K562 (cell line): ENCODE results near the gene DPH7. TPM values are rescaled to one million over a fixed set of nuclear protein-coding genes. Genes with fewer than 3 reads are reported as not detected.

Experiments used
- ATAC-seq: fragments of 200-7000 bp; cut with Tn5 transposase; 3 replicates; pipeline ENCODE4 v1.9.1; 2020; ENCODE audit warnings: moderate library complexity
- BruUV-seq: library from RNA; stranded (reverse); fragments of 400-500 nt; replicated peaks from 2 replicates; lab custom pipeline; 2021; lab: Mats Ljungman, UMichigan
- CTCF ChIA-PET: fragments of 300-600 bp; formaldehyde crosslinking; extraction: SDS; loops from one replicate; lab custom pipeline; 2021; ENCODE audit warnings: low intra/inter-chr PET ratio; lab: Yijun Ruan, JAX
- POLR2A ChIA-PET: fragments of 300-600, 350-650 bp; sonication (Branson Sonifier 250); formaldehyde crosslinking; extraction: SDS; loops from one replicate; lab custom pipeline; 2021; ENCODE audit warnings: antibody characterized with exemption, inconsistent platforms; lab: Yijun Ruan, JAX
- DNase-seq, 4 experiments: peaks; one replicate each; pipeline versions ENCODE4 v3.0.0 to v3.0.0-alpha.2; 2011 to 2018; ENCODE audit warnings: low spot score in 3 of 4, mixed read lengths in 3 of 4; ENCODE audit errors: extremely low read depth in 1 of 4
- FAIRE-seq: peaks from 2 replicates; lab custom pipeline; 2011; peaks lifted over from hg19 to GRCh38; lab: Jason Lieb, UNC
- H2AFZ ChIP-seq: 2 replicates; pipeline ENCODE4 v1.6.0; 2011; ENCODE audit warnings: low read depth, low read length, control low read depth, inconsistent platforms
- H3K27ac ChIP-seq: fragments of 200-600 bp; 3 replicates; pipeline ENCODE4 v1.8.0; 2011; ENCODE audit warnings: low read depth, mild to moderate bottlenecking, control low read depth, inconsistent platforms, low read length, moderate library complexity, mixed read lengths; ENCODE audit errors: extremely low read depth
- H3K27me3 ChIP-seq, 2 experiments: fragments of 300-600 bp in 1 of 2; 2 replicates in 1 of 2; 3 replicates in 1 of 2; pipeline versions ENCODE4 v1.6.0 to v1.8.0; 2011; ENCODE audit warnings: inconsistent platforms in 2 of 2, low read length in 2 of 2, mild to moderate bottlenecking in 1 of 2, mixed read lengths in 1 of 2, moderate library complexity in 1 of 2; ENCODE audit not compliant: control insufficient read depth in 2 of 2, insufficient read depth in 2 of 2
- H3K36me3 ChIP-seq: fragments of 300-600 bp; 3 replicates; pipeline ENCODE4 v1.8.0; 2011; ENCODE audit warnings: mild to moderate bottlenecking, low read length, inconsistent platforms; ENCODE audit not compliant: control insufficient read depth, insufficient read depth
- H3K4me1 ChIP-seq, 2 experiments: fragments of 200-600 bp in 1 of 2; replicated peaks in 1 of 2; 2 replicates in 1 of 2; 3 replicates in 1 of 2; pipeline versions ENCODE4 v1.5.1 to v1.8.0; 2011; ENCODE audit warnings: inconsistent platforms in 2 of 2, low read length in 2 of 2, mild to moderate bottlenecking in 1 of 2, mixed read lengths in 1 of 2, moderate library complexity in 1 of 2; ENCODE audit not compliant: control insufficient read depth in 2 of 2, insufficient read depth in 2 of 2
- H3K4me2 ChIP-seq: 2 replicates; pipeline ENCODE4 v1.6.1; 2011; ENCODE audit warnings: low read length, control low read depth, inconsistent platforms, mixed read lengths; ENCODE audit not compliant: insufficient read depth
- H3K4me3 ChIP-seq: fragments of 200-600 bp; sonication (generic), shearing (Covaris generic); 2 replicates; pipeline ENCODE4 v1.5.1; 2016; ENCODE audit warnings: control low read depth, inconsistent platforms
- H3K79me2 ChIP-seq: fragments of 200-600 bp; 3 replicates; pipeline ENCODE4 v1.8.0; 2011; ENCODE audit warnings: low read length, inconsistent platforms; ENCODE audit not compliant: control insufficient read depth, insufficient read depth
- H3K9ac ChIP-seq, 2 experiments: 2 replicates each; pipeline versions ENCODE4 v1.6.0 to v1.6.1; 2011; ENCODE audit warnings: low read depth in 2 of 2, low read length in 2 of 2, control low read depth in 1 of 2, inconsistent platforms in 1 of 2, mild to moderate bottlenecking in 1 of 2, mixed read lengths in 1 of 2; ENCODE audit not compliant: insufficient read depth in 1 of 2
- H3K9me1 ChIP-seq: one replicate; pipeline ENCODE4 v1.6.0; 2011; ENCODE audit warnings: inconsistent platforms, mild to moderate bottlenecking, low read length, moderate library complexity; ENCODE audit not compliant: control insufficient read depth, insufficient read depth
- H3K9me3 ChIP-seq: replicated peaks from 2 replicates; pipeline ENCODE4 v1.5.1; 2011; ENCODE audit warnings: low read depth, low read length, inconsistent platforms; ENCODE audit not compliant: control insufficient read depth, insufficient read depth
- H4K20me1 ChIP-seq: replicated peaks from 2 replicates; pipeline ENCODE4 v1.6.1; 2011; ENCODE audit warnings: low read length, inconsistent platforms, mixed read lengths; ENCODE audit not compliant: control insufficient read depth, insufficient read depth
- CBX5 ChIP-seq: IDR thresholded peaks from 2 replicates; pipeline ENCODE4 v1.6.1; 2014; ENCODE audit warnings: low read depth, borderline replicate concordance
- GATAD2A ChIP-seq: fragments of 450-650 bp; IDR thresholded peaks from 2 replicates; pipeline ENCODE4 v1.6.1; 2017
- HNRNPK ChIP-seq: fragments of 200-400 bp; formaldehyde crosslinking; IDR thresholded peaks from one replicate; pipeline ENCODE4 v1.6.1; 2018; ENCODE audit warnings: mild to moderate bottlenecking, low read depth, low read length; ENCODE audit not compliant: poor library complexity, severe bottlenecking
- NR2F6 ChIP-seq: fragments of 450-650 bp; formaldehyde crosslinking; IDR thresholded peaks from 2 replicates; pipeline ENCODE4 v1.4.0; 2020; ENCODE audit warnings: mild to moderate bottlenecking
- POLR2G ChIP-seq: fragments of 200-400 bp; formaldehyde crosslinking; IDR thresholded peaks from 2 replicates; pipeline ENCODE4 v1.6.1; 2017; ENCODE audit warnings: low read depth, mild to moderate bottlenecking, antibody characterized with exemption, low read length, moderate library complexity
- RBM22 ChIP-seq: fragments of 200-400 bp; formaldehyde crosslinking; IDR thresholded peaks from 2 replicates; pipeline ENCODE4 v1.6.1; 2018; ENCODE audit warnings: low read length, low read depth; ENCODE audit not compliant: poor library complexity, severe bottlenecking
- RFX5 ChIP-seq: IDR thresholded peaks from 2 replicates; pipeline ENCODE4 v1.6.1; 2011; ENCODE audit warnings: low read depth, mild to moderate bottlenecking, improper control_type of control experiment, low read length
- SOX6 ChIP-seq: fragments of 450-650 bp; IDR thresholded peaks from 2 replicates; pipeline ENCODE4 v1.6.1; 2014; ENCODE audit warnings: mild to moderate bottlenecking
- SREBF2 ChIP-seq: sonication (generic); formaldehyde crosslinking; IDR thresholded peaks from 2 replicates; pipeline ENCODE4 v1.4.0; 2020; ENCODE audit warnings: mild to moderate bottlenecking, missing genetic modification reagents
- STAT5A ChIP-seq: IDR thresholded peaks from 2 replicates; pipeline ENCODE4 v1.6.1; 2012; ENCODE audit warnings: low read length, inconsistent platforms, borderline replicate concordance
- ZNF764 ChIP-seq: fragments of 250-450 bp; sonication (Bioruptor Pico); IDR thresholded peaks from 2 replicates; pipeline ENCODE4 v1.4.0; 2020; ENCODE audit warnings: low read depth, mild to moderate bottlenecking, moderate library complexity
- WGBS: fragments of 100-300 bp; shearing (Covaris generic); methylation state at CpG from one replicate; pipeline ENCODE4 v1.1.6; 2016; ENCODE audit warnings: low coverage, mixed read lengths; ENCODE audit not compliant: insufficient coverage; ENCODE audit errors: missing lambda C conversion rate; 5-methylcytosine and 5-hydroxymethylcytosine counted together
- in situ Hi-C: fragments of 300-500 bp; cut with MboI; formaldehyde crosslinking; loops from 4 replicates; pipeline ENCODE4 v1.15.0; 2018; ENCODE audit warnings: inconsistent platforms, mixed read lengths
- intact Hi-C: fragments of 100-400 bp; cut with micrococcal nuclease; formaldehyde crosslinking; loops from 2 replicates; pipeline ENCODE4 v1.14.2; 2022
- polyA plus RNA-seq, 8 experiments: library from polyadenylated mRNA; depleted of rRNA in 4 of 8; stranded (reverse) in 5 of 8; unstranded in 3 of 8; fragments of >200 nt; fragmentation: Nextera tagmentation in 2 of 8; fragmentation: Illumina TruSeq in 1 of 8; extraction: Ambion mirVana in 2 of 8; extraction: Trizol in 1 of 8; gene quantifications; 2 replicates each; pipeline versions ENCODE4 v1.2.1 to v1.2.3, GENCODE V29; 2011 to 2014; ENCODE audit warnings: inconsistent platforms in 1 of 8, missing spikeins in 1 of 8
- total RNA-seq, 7 experiments: library from RNA; depleted of rRNA in 6 of 7; stranded (reverse); fragments of >200 nt in 6 of 7; fragmentation: Illumina TruSeq in 2 of 7; extraction: Trizol in 2 of 7; gene quantifications; 2 replicates each; pipeline versions ENCODE4 v1.2.1 to v1.2.3, GENCODE V29; 2011 to 2021; ENCODE audit warnings: low replicate concordance in 1 of 7
- TF ChIP-seq, protein P1 (sequence below): sonication (generic); formaldehyde crosslinking; IDR thresholded peaks from 2 replicates; pipeline ENCODE4 v1.8.0; 2022; ENCODE audit warnings: mild to moderate bottlenecking, low read depth, missing genetic modification reagents
- TF ChIP-seq, protein P2 (sequence below): sonication (generic); formaldehyde crosslinking; IDR thresholded peaks from 2 replicates; pipeline ENCODE4 v1.8.1; 2022; ENCODE audit warnings: missing genetic modification reagents
- TF ChIP-seq, protein P3 (sequence below): fragments of 450-650 bp; IDR thresholded peaks from 2 replicates; pipeline ENCODE4 v1.6.1; 2016; ENCODE audit warnings: missing biosample characterization, missing genetic modification characterization
- TF ChIP-seq, protein P4 (sequence below): fragments of 450-650 bp; formaldehyde crosslinking; IDR thresholded peaks from 2 replicates; pipeline ENCODE4 v1.4.0; 2020; ENCODE audit warnings: mild to moderate bottlenecking, moderate library complexity

DPH7 gene
- total and polyA plus RNA-seq, 9 of the 15 experiments (the other 6 are each of a cell fraction or from before 2014, with no cell fraction given), result 13.9 to 68.6 (median 41.3) TPM

DNA sequence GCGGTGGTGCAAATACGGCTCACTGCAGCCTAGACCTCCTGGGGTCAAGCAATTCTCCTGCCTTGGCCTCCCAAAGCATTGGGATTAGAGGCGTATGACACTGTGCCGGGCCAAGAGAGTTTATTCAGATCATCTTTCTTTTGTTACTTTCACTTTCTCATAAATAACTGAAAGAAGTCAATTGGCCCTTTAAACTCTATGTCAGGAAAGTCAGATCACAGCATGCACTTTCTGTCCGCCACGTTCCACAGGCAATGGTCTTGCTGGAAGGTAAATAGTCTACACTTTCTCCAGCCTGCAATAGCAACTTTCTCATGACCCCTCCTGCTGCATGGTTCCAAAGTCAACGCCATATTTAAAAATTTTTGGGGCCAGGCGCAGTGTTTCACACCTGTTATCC, 20.2 kb upstream of the DPH7 start:
- no peak overlapping the region for H3K27ac ChIP-seq
- CTCF ChIA-PET, result no interaction called here
- intact Hi-C loops, result no loop called here
- ATAC-seq, result no peak
- no peaks in the 10 kb centered on the region for H3K27me3 ChIP-seq
- peak overlapping the region in 1 of 2 experiments; percentile 49; a peak in 1 of 4 replicates for H3K9ac ChIP-seq
- in situ Hi-C loops, result no loop called here
- BruUV-seq, result no TSS peak
- H3K9me3 ChIP-seq, result no peaks in the 10 kb centered on the region
- peak overlapping the region; percentile 53; the same call in 1 of the 2 replicates for H2AFZ ChIP-seq
- H3K4me1 ChIP-seq, result peaks cover 8 to 10% of the 10 kb centered on the region in 2 experiments; a peak in 4 of 5 replicates
- TF ChIP-seq RFX5, result no peak
- TF ChIP-seq, protein P1, sequence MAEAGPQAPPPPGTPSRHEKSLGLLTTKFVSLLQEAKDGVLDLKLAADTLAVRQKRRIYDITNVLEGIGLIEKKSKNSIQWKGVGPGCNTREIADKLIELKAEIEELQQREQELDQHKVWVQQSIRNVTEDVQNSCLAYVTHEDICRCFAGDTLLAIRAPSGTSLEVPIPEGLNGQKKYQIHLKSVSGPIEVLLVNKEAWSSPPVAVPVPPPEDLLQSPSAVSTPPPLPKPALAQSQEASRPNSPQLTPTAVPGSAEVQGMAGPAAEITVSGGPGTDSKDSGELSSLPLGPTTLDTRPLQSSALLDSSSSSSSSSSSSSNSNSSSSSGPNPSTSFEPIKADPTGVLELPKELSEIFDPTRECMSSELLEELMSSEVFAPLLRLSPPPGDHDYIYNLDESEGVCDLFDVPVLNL (CRISPR knock-in tag), result no peak
- TF ChIP-seq RBM22, result no peak
- TF ChIP-seq, protein P2, sequence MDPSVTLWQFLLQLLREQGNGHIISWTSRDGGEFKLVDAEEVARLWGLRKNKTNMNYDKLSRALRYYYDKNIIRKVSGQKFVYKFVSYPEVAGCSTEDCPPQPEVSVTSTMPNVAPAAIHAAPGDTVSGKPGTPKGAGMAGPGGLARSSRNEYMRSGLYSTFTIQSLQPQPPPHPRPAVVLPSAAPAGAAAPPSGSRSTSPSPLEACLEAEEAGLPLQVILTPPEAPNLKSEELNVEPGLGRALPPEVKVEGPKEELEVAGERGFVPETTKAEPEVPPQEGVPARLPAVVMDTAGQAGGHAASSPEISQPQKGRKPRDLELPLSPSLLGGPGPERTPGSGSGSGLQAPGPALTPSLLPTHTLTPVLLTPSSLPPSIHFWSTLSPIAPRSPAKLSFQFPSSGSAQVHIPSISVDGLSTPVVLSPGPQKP, result no peak
- no peak for TF ChIP-seq SOX6
- no peak for TF ChIP-seq CBX5
- TF ChIP-seq HNRNPK, result no peak
- TF ChIP-seq, protein P3, sequence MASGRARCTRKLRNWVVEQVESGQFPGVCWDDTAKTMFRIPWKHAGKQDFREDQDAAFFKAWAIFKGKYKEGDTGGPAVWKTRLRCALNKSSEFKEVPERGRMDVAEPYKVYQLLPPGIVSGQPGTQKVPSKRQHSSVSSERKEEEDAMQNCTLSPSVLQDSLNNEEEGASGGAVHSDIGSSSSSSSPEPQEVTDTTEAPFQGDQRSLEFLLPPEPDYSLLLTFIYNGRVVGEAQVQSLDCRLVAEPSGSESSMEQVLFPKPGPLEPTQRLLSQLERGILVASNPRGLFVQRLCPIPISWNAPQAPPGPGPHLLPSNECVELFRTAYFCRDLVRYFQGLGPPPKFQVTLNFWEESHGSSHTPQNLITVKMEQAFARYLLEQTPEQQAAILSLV, result no peak
- TF ChIP-seq SREBF2 (CRISPR knock-in tag), result no peak
- no peak for TF ChIP-seq POLR2G
- TF ChIP-seq STAT5A, result no peak
- TF ChIP-seq GATAD2A, result no peak
- TF ChIP-seq, protein P4, sequence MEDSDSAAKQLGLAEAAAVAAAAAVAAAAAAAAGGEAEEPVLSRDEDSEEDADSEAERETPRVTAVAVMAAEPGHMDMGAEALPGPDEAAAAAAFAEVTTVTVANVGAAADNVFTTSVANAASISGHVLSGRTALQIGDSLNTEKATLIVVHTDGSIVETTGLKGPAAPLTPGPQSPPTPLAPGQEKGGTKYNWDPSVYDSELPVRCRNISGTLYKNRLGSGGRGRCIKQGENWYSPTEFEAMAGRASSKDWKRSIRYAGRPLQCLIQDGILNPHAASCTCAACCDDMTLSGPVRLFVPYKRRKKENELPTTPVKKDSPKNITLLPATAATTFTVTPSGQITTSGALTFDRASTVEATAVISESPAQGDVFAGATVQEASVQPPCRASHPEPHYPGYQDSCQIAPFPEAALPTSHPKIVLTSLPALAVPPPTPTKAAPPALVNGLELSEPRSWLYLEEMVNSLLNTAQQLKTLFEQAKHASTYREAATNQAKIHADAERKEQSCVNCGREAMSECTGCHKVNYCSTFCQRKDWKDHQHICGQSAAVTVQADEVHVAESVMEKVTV, result no peak
- no peak for TF ChIP-seq NR2F6
- no peak for TF ChIP-seq ZNF764 (CRISPR knock-in tag)
- WGBS, result 55% methylated on average over 8 of the region's 8 CpGs
- POLR2A ChIA-PET, result interaction anchor here (0.6 to 1.2 kb wide), 4 partner anchors 11 to 724 kb away, joined by 3 to 4 read pairs (median 3); no protein-coding TSS in a partner anchor
- H3K36me3 ChIP-seq, result no peaks in the 10 kb centered on the region
- 0 out of 2 replicates have a peak overlapping the region, but pooled peaks have one; percentile 7 for H3K4me2 ChIP-seq
- no peak overlapping the region for H3K4me3 ChIP-seq
- no peaks in the 10 kb centered on the region for H3K9me1 ChIP-seq
- no peaks in the 10 kb centered on the region for H3K79me2 ChIP-seq
- FAIRE-seq, result no peak
- no peaks in the 10 kb centered on the region for H4K20me1 ChIP-seq
- no peak for DNase-seq
